OCI-LY3 (cell line): ENCODE data around the gene KIAA0319L.

ENCODE experiments used
- H2AFZ ChIP-seq: fragments of 200-600, 300-600 bp; shearing (Covaris generic); 2 replicates; pipeline ENCODE4 v1.6.0; 2014; ENCODE audit warnings: antibody characterized with exemption, low read depth, low read length
- H3K27ac ChIP-seq: fragments of 200-600, 300-600 bp; sonication (generic); 2 replicates; pipeline ENCODE4 v1.5.1; 2014; ENCODE audit warnings: mild to moderate bottlenecking, low read length, moderate library complexity, mixed read lengths
- H3K27me3 ChIP-seq: fragments of 200-600, 300-600 bp; sonication (generic); 2 replicates; pipeline ENCODE4 v1.6.1; 2014; ENCODE audit warnings: low read depth, low read length, mixed read lengths
- H3K36me3 ChIP-seq: fragments of 200-600, 300-600 bp; sonication (generic); replicated peaks from 2 replicates; pipeline ENCODE3; 2014; ENCODE audit warnings: low read depth, low read length, mixed read lengths
- H3K4me1 ChIP-seq: fragments of 300-600, 200-600 bp; sonication (generic); 2 replicates; pipeline ENCODE4 v1.6.1; 2014; ENCODE audit warnings: low read length, mixed read lengths
- H3K4me2 ChIP-seq: fragments of 200-600, 300-600 bp; sonication (generic); 2 replicates; pipeline ENCODE4 v1.6.1; 2014; ENCODE audit warnings: low read length, mixed read lengths
- H3K4me3 ChIP-seq: fragments of 300-600, 200-600 bp; sonication (generic); 2 replicates; pipeline ENCODE4 v1.5.1; 2014; ENCODE audit warnings: antibody characterized with exemption, mild to moderate bottlenecking, low read length, moderate library complexity
- H3K79me2 ChIP-seq: fragments of 300-600, 200-600 bp; shearing (Covaris generic); 2 replicates; pipeline ENCODE4 v1.6.1; 2014; ENCODE audit warnings: mild to moderate bottlenecking, low read length, mixed read lengths
- H3K9ac ChIP-seq: fragments of 300-600, 200-600 bp; shearing (Covaris generic); 2 replicates; pipeline ENCODE4 v1.6.0; 2014; ENCODE audit warnings: mild to moderate bottlenecking, low read length, moderate library complexity
- H3K9me3 ChIP-seq: fragments of 200-600, 300-600 bp; shearing (Covaris generic); 2 replicates; pipeline ENCODE4 v1.6.1; 2014; ENCODE audit warnings: low read length, mixed read lengths; ENCODE audit not compliant: insufficient read depth
- H4K20me1 ChIP-seq: fragments of 200-600, 300-600 bp; sonication (generic); 2 replicates; pipeline ENCODE4 v1.6.1; 2016; ENCODE audit warnings: low read length, mixed read lengths; ENCODE audit not compliant: insufficient read depth
- EZH2phosphoT487 ChIP-seq: fragments of 200-600 bp; shearing (Covaris generic); IDR thresholded peaks from 2 replicates; pipeline ENCODE4 v1.6.1; 2018; ENCODE audit warnings: antibody characterized with exemption, mixed run types, low read depth
- TF ChIP-seq, protein P1 (sequence below): fragments of 200-600, 300-600 bp; sonication (generic); IDR thresholded peaks from 2 replicates; pipeline ENCODE4 v1.5.1; 2014; ENCODE audit warnings: antibody characterized with exemption, low read length, low read depth

KIAA0319L gene

DNA sequence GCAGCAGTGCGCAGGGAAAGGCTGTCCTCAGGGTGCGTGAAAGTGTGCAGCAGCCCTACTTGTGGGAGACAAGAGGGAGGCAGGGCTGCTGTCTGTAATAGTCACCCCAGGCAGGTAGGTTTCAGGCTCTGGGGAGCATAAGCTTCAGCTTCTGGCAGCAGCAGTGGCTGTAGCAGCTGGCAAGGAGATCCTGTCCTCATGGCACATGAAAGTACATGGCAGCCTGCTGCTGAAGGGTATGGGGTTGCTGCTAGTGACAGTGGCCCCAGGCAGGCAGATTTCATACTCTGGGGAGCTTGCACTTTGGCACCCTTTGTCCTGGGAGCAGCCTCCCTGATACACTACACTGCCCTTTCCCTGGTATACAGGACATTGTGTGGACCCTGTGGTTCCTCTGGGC, 26.3 kb downstream of the KIAA0319L start:
- Histone ChIP-seq H3K9me3 (no peaks in the 10 kb centered on the region), H3K36me3 (peaks cover 34% of the 10 kb centered on the region), H3K79me2 (no peaks in the 10 kb centered on the region), H3K4me2 (no peak overlapping the region), H2AFZ (no peak overlapping the region), H3K4me3 (no peak overlapping the region), H4K20me1 (no peaks in the 10 kb centered on the region), H3K9ac (no peak overlapping the region), H3K27me3 (no peaks in the 10 kb centered on the region), H3K4me1 (no peaks in the 10 kb centered on the region), H3K27ac (no peak overlapping the region)
- TF ChIP-seq, protein P1, sequence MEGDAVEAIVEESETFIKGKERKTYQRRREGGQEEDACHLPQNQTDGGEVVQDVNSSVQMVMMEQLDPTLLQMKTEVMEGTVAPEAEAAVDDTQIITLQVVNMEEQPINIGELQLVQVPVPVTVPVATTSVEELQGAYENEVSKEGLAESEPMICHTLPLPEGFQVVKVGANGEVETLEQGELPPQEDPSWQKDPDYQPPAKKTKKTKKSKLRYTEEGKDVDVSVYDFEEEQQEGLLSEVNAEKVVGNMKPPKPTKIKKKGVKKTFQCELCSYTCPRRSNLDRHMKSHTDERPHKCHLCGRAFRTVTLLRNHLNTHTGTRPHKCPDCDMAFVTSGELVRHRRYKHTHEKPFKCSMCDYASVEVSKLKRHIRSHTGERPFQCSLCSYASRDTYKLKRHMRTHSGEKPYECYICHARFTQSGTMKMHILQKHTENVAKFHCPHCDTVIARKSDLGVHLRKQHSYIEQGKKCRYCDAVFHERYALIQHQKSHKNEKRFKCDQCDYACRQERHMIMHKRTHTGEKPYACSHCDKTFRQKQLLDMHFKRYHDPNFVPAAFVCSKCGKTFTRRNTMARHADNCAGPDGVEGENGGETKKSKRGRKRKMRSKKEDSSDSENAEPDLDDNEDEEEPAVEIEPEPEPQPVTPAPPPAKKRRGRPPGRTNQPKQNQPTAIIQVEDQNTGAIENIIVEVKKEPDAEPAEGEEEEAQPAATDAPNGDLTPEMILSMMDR, result no peak
- TF ChIP-seq EZH2phosphoT487, result no peak

DNA sequence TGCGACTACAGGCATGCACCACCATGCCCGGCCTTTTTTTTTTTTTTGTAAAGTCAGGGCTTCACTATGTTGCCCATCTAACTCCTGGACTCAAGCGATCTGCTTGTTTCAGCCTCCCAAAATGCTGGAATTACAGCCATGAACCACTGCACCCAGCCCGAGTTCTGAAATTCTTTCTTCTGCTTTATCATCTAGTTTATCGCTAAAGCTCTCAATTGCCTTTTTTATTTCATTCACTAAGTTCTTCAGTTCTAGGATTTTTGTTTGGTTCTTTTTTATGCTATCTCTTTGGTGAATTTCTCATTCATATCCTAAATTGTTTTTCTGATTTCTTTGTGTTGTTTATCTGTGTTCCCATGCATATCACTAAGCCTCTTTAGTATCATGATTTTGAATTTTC, 27.0 kb downstream of the KIAA0319L start:
- H3K36me3 ChIP-seq, result peaks cover 34% of the 10 kb centered on the region
- no peaks in the 10 kb centered on the region for H4K20me1 ChIP-seq
- no peak overlapping the region for H2AFZ ChIP-seq
- H3K79me2 ChIP-seq, result no peaks in the 10 kb centered on the region
- H3K4me2 ChIP-seq, result no peak overlapping the region
- H3K4me1 ChIP-seq, result no peaks in the 10 kb centered on the region
- no peak overlapping the region for H3K27ac ChIP-seq
- no peak for TF ChIP-seq EZH2phosphoT487
- TF ChIP-seq, protein P1, result no peak
- H3K9me3 ChIP-seq, result no peaks in the 10 kb centered on the region
- no peak overlapping the region for H3K9ac ChIP-seq
- no peaks in the 10 kb centered on the region for H3K27me3 ChIP-seq
- no peak overlapping the region for H3K4me3 ChIP-seq

- H3K4me2 ChIP-seq, result no peak overlapping the region
These were observed 33.1 kb downstream of the KIAA0319L start for GRCh38 chr1:35524106-35524505.

GRCh38 chr1:35519432-35519831, 37.8 kb downstream of the KIAA0319L start:
- no peak for TF ChIP-seq EZH2phosphoT487
- TF ChIP-seq, protein P1, result no peak
- H3K36me3 ChIP-seq, result no peaks in the 10 kb centered on the region
- H2AFZ ChIP-seq, result no peak overlapping the region

More at GRCh38 chr1:35524106-35524505, 33.1 kb downstream of the KIAA0319L start:
- Histone ChIP-seq H3K79me2 (no peaks in the 10 kb centered on the region), H3K27me3 (no peaks in the 10 kb centered on the region), H3K27ac (no peak overlapping the region), H3K9me3 (no peaks in the 10 kb centered on the region), H3K9ac (no peak overlapping the region), H2AFZ (no peak overlapping the region), H4K20me1 (no peaks in the 10 kb centered on the region), H3K36me3 (peaks cover under 1% of the 10 kb centered on the region), H3K4me3 (no peak overlapping the region), H3K4me1 (no peaks in the 10 kb centered on the region)
- no peak for TF ChIP-seq EZH2phosphoT487
- TF ChIP-seq, protein P1, result no peak

More at GRCh38 chr1:35519432-35519831, 37.8 kb downstream of the KIAA0319L start:
- no peak overlapping the region for H3K4me2 ChIP-seq
- H3K27me3 ChIP-seq, result no peaks in the 10 kb centered on the region
- H3K9ac ChIP-seq, result no peak overlapping the region
- H3K9me3 ChIP-seq, result no peaks in the 10 kb centered on the region
- no peaks in the 10 kb centered on the region for H3K4me1 ChIP-seq
- H3K4me3 ChIP-seq, result no peak overlapping the region
- no peaks in the 10 kb centered on the region for H4K20me1 ChIP-seq
- H3K27ac ChIP-seq, result no peak overlapping the region
- H3K79me2 ChIP-seq, result no peaks in the 10 kb centered on the region
